Activated naive CD4-positive, alpha-beta T cell treated with Interleukin-2 at 50 U/mL for 16 hours (primary cell): ENCODE data around the gene SPATS2L.

Source experiments
- DNase-seq: peaks from one replicate; pipeline ENCODE4 v3.0.0-alpha.2; 2020

The SPATS2L gene

GRCh38 chr2:200449149-200449548 is 142.7 kb downstream of the SPATS2L start:
- DNase-seq, result no peak

- DNase-seq, result no peak
Measured at GRCh38 chr2:200450288-200450687, 143.8 kb downstream of the SPATS2L start.

- DNase-seq, result no peak
Measured at GRCh38 chr2:200451511-200451910, 145.0 kb downstream of the SPATS2L start.

- DNase-seq, result no peak
Measured at GRCh38 chr2:200452377-200452776, 145.9 kb downstream of the SPATS2L start.

GRCh38 chr2:200453142-200453852 is 146.8 kb downstream of the SPATS2L start:
- no peak for DNase-seq

GRCh38 chr2:200453853-200454534 is 147.5 kb downstream of the SPATS2L start:
- DNase-seq, result no peak

GRCh38 chr2:200454927-200455801 is 148.7 kb downstream of the SPATS2L start:
- DNase-seq, result no peak

- peak; percentile 22 for DNase-seq
Measured at GRCh38 chr2:200455958-200456421, 149.5 kb downstream of the SPATS2L start.

- no peak for DNase-seq
Measured at GRCh38 chr2:200456567-200456966, 150.1 kb downstream of the SPATS2L start.

GRCh38 chr2:200459101-200459500 is 152.6 kb downstream of the SPATS2L start:
- no peak for DNase-seq

GRCh38 chr2:200461846-200462710 is 155.6 kb downstream of the SPATS2L start:
- DNase-seq, result no peak

- no peak for DNase-seq
Measured at GRCh38 chr2:200463452-200463851, 157.0 kb downstream of the SPATS2L start.

GRCh38 chr2:200466425-200467418 is 160.2 kb downstream of the SPATS2L start:
- DNase-seq, result peak; percentile 45

GRCh38 chr2:200467806-200468681 is 161.6 kb downstream of the SPATS2L start:
- no peak for DNase-seq

- DNase-seq, result no peak
Measured at GRCh38 chr2:200469708-200470211, 163.3 kb downstream of the SPATS2L start.

GRCh38 chr2:200470230-200470629 is 163.7 kb downstream of the SPATS2L start:
- DNase-seq, result no peak

GRCh38 chr2:200471324-200471848 is 164.9 kb downstream of the SPATS2L start:
- peak; percentile 40 for DNase-seq

- DNase-seq, result no peak
Measured at GRCh38 chr2:200471928-200472645, 165.6 kb downstream of the SPATS2L start.
